RWPE2 (cell line): ENCODE results near the gene ABCA5.

Experiments
- ATAC-seq: fragments of 200-7000 bp; cut with Tn5 transposase; 3 replicates; pipeline ENCODE4 v1.9.1; 2021; ENCODE audit warnings: low read depth
- DNase-seq: peaks from one replicate; pipeline ENCODE4 v3.0.0-alpha.2; 2020; ENCODE audit warnings: low spot score
- H3K27ac ChIP-seq: fragments of 450-650 bp; 2 replicates; pipeline ENCODE4 v1.5.1; 2017; ENCODE audit warnings: mild to moderate bottlenecking; ENCODE audit not compliant: poor library complexity, severe bottlenecking
- H3K27me3 ChIP-seq: fragments of 250-450 bp; sonication (Bioruptor Pico); 2 replicates; pipeline ENCODE4 v1.5.1; 2021; ENCODE audit warnings: mild to moderate bottlenecking, moderate library complexity; ENCODE audit not compliant: insufficient read depth, poor library complexity, severe bottlenecking
- H3K36me3 ChIP-seq: fragments of 250-450 bp; sonication (Bioruptor Pico); 2 replicates; pipeline ENCODE4 v1.5.1; 2020; ENCODE audit warnings: low read depth, mild to moderate bottlenecking, moderate library complexity
- H3K4me1 ChIP-seq: fragments of 250-450 bp; sonication (Bioruptor Pico); 2 replicates; pipeline ENCODE4 v1.5.1; 2021; ENCODE audit warnings: mild to moderate bottlenecking, moderate library complexity; ENCODE audit not compliant: insufficient read depth, poor library complexity, severe bottlenecking
- H3K4me3 ChIP-seq: fragments of 250-450 bp; sonication (Bioruptor Pico); 2 replicates; pipeline ENCODE4 v1.5.1; 2021; ENCODE audit warnings: mild to moderate bottlenecking, moderate library complexity; ENCODE audit not compliant: severe bottlenecking
- H3K9me3 ChIP-seq: fragments of 250-450 bp; sonication (Bioruptor Pico); 2 replicates; pipeline ENCODE4 v1.5.1; 2021; ENCODE audit warnings: mild to moderate bottlenecking, moderate library complexity; ENCODE audit not compliant: severe bottlenecking
- TF ChIP-seq, protein P1 (sequence below): fragments of 450-650 bp; IDR thresholded peaks from one replicate; pipeline ENCODE4 v1.5.1; 2017; ENCODE audit warnings: mild to moderate bottlenecking, moderate library complexity; ENCODE audit not compliant: poor library complexity, severe bottlenecking

ABCA5 gene, protein sequence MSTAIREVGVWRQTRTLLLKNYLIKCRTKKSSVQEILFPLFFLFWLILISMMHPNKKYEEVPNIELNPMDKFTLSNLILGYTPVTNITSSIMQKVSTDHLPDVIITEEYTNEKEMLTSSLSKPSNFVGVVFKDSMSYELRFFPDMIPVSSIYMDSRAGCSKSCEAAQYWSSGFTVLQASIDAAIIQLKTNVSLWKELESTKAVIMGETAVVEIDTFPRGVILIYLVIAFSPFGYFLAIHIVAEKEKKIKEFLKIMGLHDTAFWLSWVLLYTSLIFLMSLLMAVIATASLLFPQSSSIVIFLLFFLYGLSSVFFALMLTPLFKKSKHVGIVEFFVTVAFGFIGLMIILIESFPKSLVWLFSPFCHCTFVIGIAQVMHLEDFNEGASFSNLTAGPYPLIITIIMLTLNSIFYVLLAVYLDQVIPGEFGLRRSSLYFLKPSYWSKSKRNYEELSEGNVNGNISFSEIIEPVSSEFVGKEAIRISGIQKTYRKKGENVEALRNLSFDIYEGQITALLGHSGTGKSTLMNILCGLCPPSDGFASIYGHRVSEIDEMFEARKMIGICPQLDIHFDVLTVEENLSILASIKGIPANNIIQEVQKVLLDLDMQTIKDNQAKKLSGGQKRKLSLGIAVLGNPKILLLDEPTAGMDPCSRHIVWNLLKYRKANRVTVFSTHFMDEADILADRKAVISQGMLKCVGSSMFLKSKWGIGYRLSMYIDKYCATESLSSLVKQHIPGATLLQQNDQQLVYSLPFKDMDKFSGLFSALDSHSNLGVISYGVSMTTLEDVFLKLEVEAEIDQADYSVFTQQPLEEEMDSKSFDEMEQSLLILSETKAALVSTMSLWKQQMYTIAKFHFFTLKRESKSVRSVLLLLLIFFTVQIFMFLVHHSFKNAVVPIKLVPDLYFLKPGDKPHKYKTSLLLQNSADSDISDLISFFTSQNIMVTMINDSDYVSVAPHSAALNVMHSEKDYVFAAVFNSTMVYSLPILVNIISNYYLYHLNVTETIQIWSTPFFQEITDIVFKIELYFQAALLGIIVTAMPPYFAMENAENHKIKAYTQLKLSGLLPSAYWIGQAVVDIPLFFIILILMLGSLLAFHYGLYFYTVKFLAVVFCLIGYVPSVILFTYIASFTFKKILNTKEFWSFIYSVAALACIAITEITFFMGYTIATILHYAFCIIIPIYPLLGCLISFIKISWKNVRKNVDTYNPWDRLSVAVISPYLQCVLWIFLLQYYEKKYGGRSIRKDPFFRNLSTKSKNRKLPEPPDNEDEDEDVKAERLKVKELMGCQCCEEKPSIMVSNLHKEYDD (N-terminal part only)

GRCh38 chr17:69327060-69327831 lies at the start of gene ABCA5:
Gene ABCA5 (minus strand): TSS chr17:69327133. CDS start chr17:69314415, 12,718 bp downstream.
- ATAC-seq (peak; percentile 93), DNase-seq (peak; percentile 94)
- Histone ChIP-seq H3K27ac (peak within 1 kb of the TSS; percentile 38), H3K36me3 (no peaks in the 10 kb centered on the region), H3K4me3 (peak within 1 kb of the TSS; percentile 53), H3K4me1 (peaks cover 6% of the 10 kb centered on the region), H3K27me3 (no peaks in the 10 kb centered on the region), H3K9me3 (no peaks in the 10 kb centered on the region)
- TF ChIP-seq, protein P1, sequence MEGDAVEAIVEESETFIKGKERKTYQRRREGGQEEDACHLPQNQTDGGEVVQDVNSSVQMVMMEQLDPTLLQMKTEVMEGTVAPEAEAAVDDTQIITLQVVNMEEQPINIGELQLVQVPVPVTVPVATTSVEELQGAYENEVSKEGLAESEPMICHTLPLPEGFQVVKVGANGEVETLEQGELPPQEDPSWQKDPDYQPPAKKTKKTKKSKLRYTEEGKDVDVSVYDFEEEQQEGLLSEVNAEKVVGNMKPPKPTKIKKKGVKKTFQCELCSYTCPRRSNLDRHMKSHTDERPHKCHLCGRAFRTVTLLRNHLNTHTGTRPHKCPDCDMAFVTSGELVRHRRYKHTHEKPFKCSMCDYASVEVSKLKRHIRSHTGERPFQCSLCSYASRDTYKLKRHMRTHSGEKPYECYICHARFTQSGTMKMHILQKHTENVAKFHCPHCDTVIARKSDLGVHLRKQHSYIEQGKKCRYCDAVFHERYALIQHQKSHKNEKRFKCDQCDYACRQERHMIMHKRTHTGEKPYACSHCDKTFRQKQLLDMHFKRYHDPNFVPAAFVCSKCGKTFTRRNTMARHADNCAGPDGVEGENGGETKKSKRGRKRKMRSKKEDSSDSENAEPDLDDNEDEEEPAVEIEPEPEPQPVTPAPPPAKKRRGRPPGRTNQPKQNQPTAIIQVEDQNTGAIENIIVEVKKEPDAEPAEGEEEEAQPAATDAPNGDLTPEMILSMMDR = no peak

- Histone ChIP-seq H3K36me3 (no peaks in the 10 kb centered on the region), H3K27me3 (no peaks in the 10 kb centered on the region), H3K4me1 (no peaks in the 10 kb centered on the region), H3K9me3 (no peaks in the 10 kb centered on the region), H3K4me3 (no peak overlapping the region), H3K27ac (no peak overlapping the region)
- TF ChIP-seq, protein P1 = no peak
- no peak for DNase-seq
- ATAC-seq = no peak
Measured at GRCh38 chr17:69375229-69375628, 48.3 kb upstream of the ABCA5 start.

- Histone ChIP-seq H3K4me3 (no peak overlapping the region), H3K36me3 (no peaks in the 10 kb centered on the region), H3K4me1 (no peaks in the 10 kb centered on the region), H3K27me3 (no peaks in the 10 kb centered on the region), H3K9me3 (no peaks in the 10 kb centered on the region), H3K27ac (no peak overlapping the region)
- DNase-seq (no peak), ATAC-seq (no peak)
- TF ChIP-seq, protein P1 = no peak
Measured at GRCh38 chr17:69373069-69373468, 46.1 kb upstream of the ABCA5 start.

GRCh38 chr17:69367298-69367697 lies 40.4 kb upstream of the ABCA5 start:
- Histone ChIP-seq H3K36me3 (no peaks in the 10 kb centered on the region), H3K9me3 (no peaks in the 10 kb centered on the region), H3K27me3 (no peaks in the 10 kb centered on the region), H3K4me3 (no peak overlapping the region), H3K27ac (no peak overlapping the region), H3K4me1 (no peaks in the 10 kb centered on the region)
- DNase-seq = no peak
- TF ChIP-seq, protein P1 = no peak
- no peak for ATAC-seq
